Fibroblast of lung (primary cell): ENCODE results near the gene GPC3. TPM values are rescaled to one million over a fixed set of nuclear protein-coding genes. Genes with fewer than 3 reads are reported as not detected.
A peak's percentile ranks its signal among the peaks of the same experiment; 100 is the strongest.

ENCODE experiments used
- DNase-seq, 2 donors: peaks; one replicate each; pipeline versions ENCODE4 v3.0.0 to v3.0.0-alpha.2; 2010; ENCODE audit warnings: low read depth in 2 of 2
- H2AFZ ChIP-seq: 2 replicates; pipeline ENCODE4 v1.5.1; 2012; ENCODE audit warnings: low read length, control low read depth, inconsistent platforms
- H3K27ac ChIP-seq: 2 replicates; pipeline ENCODE4 v1.5.1; 2011; ENCODE audit warnings: low read length, control low read depth; ENCODE audit not compliant: insufficient read depth
- H3K27me3 ChIP-seq: 2 replicates; pipeline ENCODE4 v1.5.1; 2011; ENCODE audit warnings: mild to moderate bottlenecking, low read length; ENCODE audit not compliant: control insufficient read depth, insufficient read depth
- H3K36me3 ChIP-seq: 2 replicates; pipeline ENCODE4 v1.5.1; 2011; ENCODE audit warnings: low read length; ENCODE audit not compliant: control insufficient read depth, insufficient read depth
- H3K4me1 ChIP-seq: 2 replicates; pipeline ENCODE4 v1.5.1; 2011; ENCODE audit warnings: low read length; ENCODE audit not compliant: control insufficient read depth, insufficient read depth; ENCODE audit errors: extremely low read depth
- H3K4me2 ChIP-seq: 2 replicates; pipeline ENCODE4 v1.5.1; 2011; ENCODE audit warnings: low read length, control low read depth; ENCODE audit not compliant: insufficient read depth; ENCODE audit errors: extremely low read depth
- H3K4me3 ChIP-seq, 4 experiments: fragments of 200-600 bp in 1 of 4; sonication (generic) in 1 of 4; replicated peaks in 1 of 4; 2 replicates each; pipeline ENCODE4 v1.5.1; 2011 to 2016; ENCODE audit warnings: low read length in 4 of 4, low read depth in 3 of 4, mild to moderate bottlenecking in 3 of 4, control low read depth in 2 of 4, inconsistent platforms in 1 of 4, mixed read lengths in 1 of 4; ENCODE audit not compliant: insufficient read depth in 1 of 4; ENCODE audit errors: control extremely low read depth in 1 of 4
- H3K79me2 ChIP-seq: 2 replicates; pipeline ENCODE4 v1.5.1; 2012; ENCODE audit warnings: mild to moderate bottlenecking, low read length, inconsistent platforms; ENCODE audit not compliant: control insufficient read depth, insufficient read depth
- H3K9ac ChIP-seq: 2 replicates; pipeline ENCODE4 v1.5.1; 2011; ENCODE audit warnings: mild to moderate bottlenecking, low read length, control low read depth; ENCODE audit not compliant: insufficient read depth
- H3K9me3 ChIP-seq: 2 replicates; pipeline ENCODE4 v1.5.1; 2012; ENCODE audit warnings: low read depth, low read length; ENCODE audit not compliant: control insufficient read depth, insufficient read depth
- H4K20me1 ChIP-seq: 2 replicates; pipeline ENCODE4 v1.5.1; 2011; ENCODE audit warnings: low read length; ENCODE audit not compliant: control insufficient read depth, insufficient read depth; ENCODE audit errors: extremely low read depth
- EZH2 ChIP-seq: IDR thresholded peaks from 2 replicates; pipeline ENCODE4 v1.5.1; 2012; ENCODE audit warnings: low read length, control low read depth, mild to moderate bottlenecking; ENCODE audit errors: missing control alignments
- polyA plus RNA-seq, 2 donors: library from polyadenylated mRNA; depleted of rRNA in 1 of 2; stranded (reverse) in 1 of 2; unstranded in 1 of 2; fragments of >200 nt; gene quantifications; 2 replicates each; pipeline ENCODE4 v1.2.1, GENCODE V29; 2011 to 2012; ENCODE audit warnings: missing spikeins in 1 of 2
- total RNA-seq: library from RNA; depleted of rRNA; stranded (reverse); fragments of >200 nt; gene quantifications from 2 replicates; pipeline ENCODE4 v1.2.1, GENCODE V29; 2014
- TF ChIP-seq, protein P1 (sequence below), 2 donors: IDR thresholded peaks in 1 of 2; conservative IDR thresholded peaks in 1 of 2; 1 replicate in 1 of 2; 2 replicates in 1 of 2; pipeline ENCODE4 v1.5.1; 2011 to 2012; ENCODE audit warnings: low read length in 2 of 2, control low read depth in 1 of 2, inconsistent platforms in 1 of 2, low read depth in 1 of 2, mild to moderate bottlenecking in 1 of 2

The GPC3 gene
- total and polyA plus RNA-seq, 2 donors (not counting 1 experiment from before 2014, with no cell fraction given): 6.4 to 7.1 TPM

DNA sequence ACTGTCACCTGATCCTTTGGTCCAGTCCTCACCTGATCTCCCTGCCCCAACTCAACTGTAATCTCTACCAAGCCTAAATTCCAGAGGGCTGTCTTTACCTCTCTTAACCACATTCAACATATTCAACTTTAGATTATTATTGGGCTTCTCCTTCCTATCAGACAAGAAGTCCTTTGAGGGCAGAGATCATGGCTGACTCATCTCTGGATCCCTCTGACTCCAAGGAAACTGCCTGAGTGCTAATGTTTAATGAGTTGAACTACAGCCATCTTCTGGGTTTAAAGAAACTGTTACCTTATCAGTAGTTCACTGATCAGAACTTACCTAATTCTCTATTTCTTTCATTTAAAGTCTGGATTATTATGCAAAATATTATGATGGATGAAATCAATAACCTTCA is 135.7 kb downstream of the GPC3 start:
- Histone ChIP-seq H3K4me3 (no peak overlapping the region), H3K27me3 (no peaks in the 10 kb centered on the region), H3K4me2 (no peak overlapping the region), H3K9me3 (no peaks in the 10 kb centered on the region), H3K27ac (no peak overlapping the region), H3K36me3 (no peaks in the 10 kb centered on the region), H3K4me1 (no peaks in the 10 kb centered on the region), H3K79me2 (no peaks in the 10 kb centered on the region), H3K9ac (no peak overlapping the region), H4K20me1 (no peaks in the 10 kb centered on the region), H2AFZ (no peak overlapping the region)
- TF ChIP-seq, protein P1, sequence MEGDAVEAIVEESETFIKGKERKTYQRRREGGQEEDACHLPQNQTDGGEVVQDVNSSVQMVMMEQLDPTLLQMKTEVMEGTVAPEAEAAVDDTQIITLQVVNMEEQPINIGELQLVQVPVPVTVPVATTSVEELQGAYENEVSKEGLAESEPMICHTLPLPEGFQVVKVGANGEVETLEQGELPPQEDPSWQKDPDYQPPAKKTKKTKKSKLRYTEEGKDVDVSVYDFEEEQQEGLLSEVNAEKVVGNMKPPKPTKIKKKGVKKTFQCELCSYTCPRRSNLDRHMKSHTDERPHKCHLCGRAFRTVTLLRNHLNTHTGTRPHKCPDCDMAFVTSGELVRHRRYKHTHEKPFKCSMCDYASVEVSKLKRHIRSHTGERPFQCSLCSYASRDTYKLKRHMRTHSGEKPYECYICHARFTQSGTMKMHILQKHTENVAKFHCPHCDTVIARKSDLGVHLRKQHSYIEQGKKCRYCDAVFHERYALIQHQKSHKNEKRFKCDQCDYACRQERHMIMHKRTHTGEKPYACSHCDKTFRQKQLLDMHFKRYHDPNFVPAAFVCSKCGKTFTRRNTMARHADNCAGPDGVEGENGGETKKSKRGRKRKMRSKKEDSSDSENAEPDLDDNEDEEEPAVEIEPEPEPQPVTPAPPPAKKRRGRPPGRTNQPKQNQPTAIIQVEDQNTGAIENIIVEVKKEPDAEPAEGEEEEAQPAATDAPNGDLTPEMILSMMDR (conservative IDR thresholded peaks at IDR 0.05 in 1 of 2, IDR thresholded peaks at IDR 0.05 in 1 of 2; ENCODE audit: low read depth in 1 of 2, low read length in 2 of 2): no peak
- DNase-seq: peak; percentile 6 to 8

- H3K4me2 ChIP-seq: no peak overlapping the region
- no peak overlapping the region for H3K9ac ChIP-seq
- DNase-seq: no peak
- H3K4me3 ChIP-seq: no peak overlapping the region
- no peak overlapping the region for H3K27ac ChIP-seq
- no peaks in the 10 kb centered on the region for H3K79me2 ChIP-seq
- no peak overlapping the region for H2AFZ ChIP-seq
- H4K20me1 ChIP-seq: no peaks in the 10 kb centered on the region
- no peak for TF ChIP-seq EZH2
- TF ChIP-seq, protein P1 (conservative IDR thresholded peaks at IDR 0.05 in 1 of 2, IDR thresholded peaks at IDR 0.05 in 1 of 2; ENCODE audit: low read depth in 1 of 2, low read length in 2 of 2): no peak
- no peaks in the 10 kb centered on the region for H3K36me3 ChIP-seq
- H3K4me1 ChIP-seq: no peaks in the 10 kb centered on the region
- H3K27me3 ChIP-seq: no peaks in the 10 kb centered on the region
- no peaks in the 10 kb centered on the region for H3K9me3 ChIP-seq
These were observed 137.9 kb downstream of the GPC3 start for GRCh38 chrX:133847340-133847994.

GRCh38 chrX:133846311-133846710 is 139.1 kb downstream of the GPC3 start:
- DNase-seq: no peak
- Histone ChIP-seq H3K27me3 (no peaks in the 10 kb centered on the region), H3K27ac (no peak overlapping the region), H2AFZ (no peak overlapping the region), H3K4me1 (no peaks in the 10 kb centered on the region), H3K4me2 (peak overlapping the region; percentile 13), H3K4me3 (no peak overlapping the region), H3K36me3 (no peaks in the 10 kb centered on the region), H3K79me2 (no peaks in the 10 kb centered on the region), H3K9me3 (no peaks in the 10 kb centered on the region), H3K9ac (no peak overlapping the region), H4K20me1 (no peaks in the 10 kb centered on the region)
- TF ChIP-seq EZH2: no peak
- TF ChIP-seq, protein P1 (conservative IDR thresholded peaks at IDR 0.05 in 1 of 2, IDR thresholded peaks at IDR 0.05 in 1 of 2; ENCODE audit: low read depth in 1 of 2, low read length in 2 of 2): no peak
